ENCODE results near the gene RSAD1.

DNA sequence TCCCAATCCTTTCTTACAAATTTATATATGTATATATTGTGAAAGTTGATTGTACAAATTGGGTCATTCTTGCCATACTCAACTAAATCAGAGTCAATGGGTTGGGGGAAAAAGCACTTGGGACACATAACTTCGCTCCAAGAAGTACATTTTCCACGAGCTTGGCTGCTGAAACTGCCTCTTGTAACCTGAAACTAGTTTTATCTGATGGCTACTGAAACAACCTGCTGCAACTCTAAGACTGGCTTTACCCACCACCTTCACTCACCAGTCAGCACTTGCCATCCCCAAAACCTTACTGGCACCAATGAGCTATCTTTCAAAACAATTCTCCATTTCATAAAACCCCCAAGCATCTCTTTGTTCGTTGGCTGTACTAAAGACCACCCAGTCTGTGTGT lies 15.1 kb downstream of the RSAD1 start:
- TF ChIP-seq, protein P1, sequence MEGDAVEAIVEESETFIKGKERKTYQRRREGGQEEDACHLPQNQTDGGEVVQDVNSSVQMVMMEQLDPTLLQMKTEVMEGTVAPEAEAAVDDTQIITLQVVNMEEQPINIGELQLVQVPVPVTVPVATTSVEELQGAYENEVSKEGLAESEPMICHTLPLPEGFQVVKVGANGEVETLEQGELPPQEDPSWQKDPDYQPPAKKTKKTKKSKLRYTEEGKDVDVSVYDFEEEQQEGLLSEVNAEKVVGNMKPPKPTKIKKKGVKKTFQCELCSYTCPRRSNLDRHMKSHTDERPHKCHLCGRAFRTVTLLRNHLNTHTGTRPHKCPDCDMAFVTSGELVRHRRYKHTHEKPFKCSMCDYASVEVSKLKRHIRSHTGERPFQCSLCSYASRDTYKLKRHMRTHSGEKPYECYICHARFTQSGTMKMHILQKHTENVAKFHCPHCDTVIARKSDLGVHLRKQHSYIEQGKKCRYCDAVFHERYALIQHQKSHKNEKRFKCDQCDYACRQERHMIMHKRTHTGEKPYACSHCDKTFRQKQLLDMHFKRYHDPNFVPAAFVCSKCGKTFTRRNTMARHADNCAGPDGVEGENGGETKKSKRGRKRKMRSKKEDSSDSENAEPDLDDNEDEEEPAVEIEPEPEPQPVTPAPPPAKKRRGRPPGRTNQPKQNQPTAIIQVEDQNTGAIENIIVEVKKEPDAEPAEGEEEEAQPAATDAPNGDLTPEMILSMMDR (IDR thresholded peaks at IDR 0.05): no peak
- TF ChIP-seq POLR2A (IDR thresholded peaks at IDR 0.05) (no peak), POLR2AphosphoS5 (IDR thresholded peaks at IDR 0.05; ENCODE audit: insufficient read depth in 1 of 2, low read depth in 1 of 2) (no peak)

All from vagina (tissue), 2 donors.